HFF-Myc (cell line): ENCODE results near the gene PRF1.

Experiments
- DNase-seq: peaks from one replicate; pipeline ENCODE4 v3.0.0-alpha.2; 2011; ENCODE audit warnings: low read depth; ENCODE audit errors: extremely low read depth
- H3K4me3 ChIP-seq: replicated peaks from 2 replicates; pipeline ENCODE4 v1.5.1; 2011; ENCODE audit warnings: low read depth, mild to moderate bottlenecking, control low read depth, low read length
- TF ChIP-seq, protein P1 (sequence below): IDR thresholded peaks from 2 replicates; pipeline ENCODE4 v1.5.1; 2012; ENCODE audit warnings: mild to moderate bottlenecking, low read depth, low read length, control low read depth; ENCODE audit errors: missing control alignments

Gene PRF1

DNA sequence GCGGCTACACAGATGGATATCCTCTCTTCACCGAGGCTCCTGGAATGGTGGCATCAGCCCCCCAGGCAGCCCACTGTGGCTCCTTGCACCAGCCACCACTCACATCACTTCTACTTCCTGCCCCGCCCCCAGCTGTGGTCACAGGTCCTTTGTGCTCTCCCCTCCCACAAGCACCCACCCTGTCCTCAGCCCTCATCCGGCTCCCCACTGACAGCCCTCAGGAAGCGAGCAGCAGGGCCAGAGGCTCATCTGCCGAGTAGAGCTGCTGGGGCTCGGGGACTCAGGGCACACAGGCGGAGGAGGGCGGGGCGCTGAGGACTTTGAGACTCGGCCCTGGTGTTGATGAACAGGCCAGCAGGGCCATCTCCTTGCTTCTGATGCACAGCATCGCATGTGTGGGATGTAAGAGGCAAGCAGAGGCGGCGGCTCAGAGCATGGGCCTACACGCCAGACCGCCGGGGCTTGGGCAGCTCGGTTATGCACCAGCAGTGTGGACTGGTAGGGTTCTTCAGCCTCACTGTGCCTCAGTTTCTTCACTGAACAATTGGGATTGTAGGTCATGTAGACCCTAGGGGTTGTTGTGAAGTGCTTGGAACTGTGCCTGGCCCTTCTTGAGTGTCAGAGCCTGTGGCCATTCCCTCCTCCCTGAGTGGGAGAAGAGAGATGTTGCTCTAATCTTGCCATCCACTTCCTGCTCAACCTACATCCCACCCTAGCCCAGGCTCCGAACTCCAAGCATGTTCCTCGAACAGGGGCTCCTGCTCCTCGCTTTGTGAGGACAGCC is at the start of gene PRF1:
Gene PRF1, minus strand, starts transcription at position 77 of the 784 bp plus-strand sequence. CDS start 1,839 bp downstream, outside the sequence.
- no peak for DNase-seq
- TF ChIP-seq, protein P1, sequence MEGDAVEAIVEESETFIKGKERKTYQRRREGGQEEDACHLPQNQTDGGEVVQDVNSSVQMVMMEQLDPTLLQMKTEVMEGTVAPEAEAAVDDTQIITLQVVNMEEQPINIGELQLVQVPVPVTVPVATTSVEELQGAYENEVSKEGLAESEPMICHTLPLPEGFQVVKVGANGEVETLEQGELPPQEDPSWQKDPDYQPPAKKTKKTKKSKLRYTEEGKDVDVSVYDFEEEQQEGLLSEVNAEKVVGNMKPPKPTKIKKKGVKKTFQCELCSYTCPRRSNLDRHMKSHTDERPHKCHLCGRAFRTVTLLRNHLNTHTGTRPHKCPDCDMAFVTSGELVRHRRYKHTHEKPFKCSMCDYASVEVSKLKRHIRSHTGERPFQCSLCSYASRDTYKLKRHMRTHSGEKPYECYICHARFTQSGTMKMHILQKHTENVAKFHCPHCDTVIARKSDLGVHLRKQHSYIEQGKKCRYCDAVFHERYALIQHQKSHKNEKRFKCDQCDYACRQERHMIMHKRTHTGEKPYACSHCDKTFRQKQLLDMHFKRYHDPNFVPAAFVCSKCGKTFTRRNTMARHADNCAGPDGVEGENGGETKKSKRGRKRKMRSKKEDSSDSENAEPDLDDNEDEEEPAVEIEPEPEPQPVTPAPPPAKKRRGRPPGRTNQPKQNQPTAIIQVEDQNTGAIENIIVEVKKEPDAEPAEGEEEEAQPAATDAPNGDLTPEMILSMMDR, result no peak
- no peak within 1 kb of the TSS for H3K4me3 ChIP-seq

DNA sequence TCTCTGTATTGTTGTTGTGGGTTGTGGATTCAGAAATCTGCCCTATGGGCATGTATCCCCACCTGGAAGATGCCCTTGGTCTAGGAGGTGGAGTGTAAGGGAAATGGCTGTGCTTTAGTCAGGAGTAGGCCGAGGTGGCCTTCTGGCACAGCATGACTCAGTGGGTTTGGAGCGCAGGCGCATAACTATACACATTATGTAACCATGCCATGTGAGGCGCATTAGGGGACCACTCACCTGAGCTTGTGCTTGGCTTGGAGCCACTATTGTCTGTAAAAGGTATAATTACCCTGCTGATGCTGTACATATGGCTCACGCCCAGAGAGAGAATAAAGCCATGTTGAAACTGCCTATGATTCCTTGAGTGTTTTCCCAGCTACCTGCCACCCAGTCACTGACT is 49.1 kb upstream of the PRF1 start:
- no peak overlapping the region for H3K4me3 ChIP-seq
- no peak for DNase-seq
- TF ChIP-seq, protein P1, result no peak

DNA sequence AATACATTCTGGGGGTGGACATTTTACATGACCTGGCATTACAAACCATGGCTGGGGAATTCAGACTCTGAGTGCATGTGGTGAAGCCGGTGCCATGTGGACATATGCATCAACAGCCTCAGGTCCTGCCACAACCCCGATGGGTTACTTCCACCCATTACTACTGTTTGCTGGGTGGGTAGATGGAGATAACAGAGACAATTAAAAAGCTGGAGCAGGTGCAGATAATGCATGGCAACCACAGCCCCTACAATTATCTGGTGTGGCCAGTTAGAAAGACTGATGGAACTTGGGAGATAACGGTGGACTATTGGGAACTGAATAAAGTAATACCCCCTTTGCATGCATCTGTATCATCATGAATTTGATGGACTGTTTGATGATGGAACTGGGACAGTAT is 48.2 kb upstream of the PRF1 start:
- no peak for DNase-seq
- TF ChIP-seq, protein P1, result no peak
- H3K4me3 ChIP-seq, result no peak overlapping the region

DNA sequence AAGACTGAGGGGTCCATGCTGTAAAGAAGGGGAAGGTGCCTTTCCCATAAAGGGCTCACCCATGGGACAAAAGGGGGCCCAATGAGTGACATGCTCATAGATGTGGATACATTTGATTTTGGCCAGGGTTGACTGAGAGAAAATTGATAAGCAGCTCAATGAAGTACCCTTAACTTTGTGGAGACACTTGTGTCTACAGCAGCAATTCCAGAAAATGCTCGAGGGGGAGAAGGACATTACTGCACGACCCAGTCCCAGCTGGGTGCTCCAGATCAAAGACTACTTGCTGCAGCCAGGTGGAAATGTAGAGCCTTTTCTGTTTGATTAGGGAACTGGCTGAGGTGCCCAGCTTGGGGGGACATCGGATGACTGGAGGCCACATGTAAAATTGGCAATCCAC is 47.6 kb upstream of the PRF1 start:
- no peak for DNase-seq
- no peak overlapping the region for H3K4me3 ChIP-seq
- TF ChIP-seq, protein P1, result no peak

DNA sequence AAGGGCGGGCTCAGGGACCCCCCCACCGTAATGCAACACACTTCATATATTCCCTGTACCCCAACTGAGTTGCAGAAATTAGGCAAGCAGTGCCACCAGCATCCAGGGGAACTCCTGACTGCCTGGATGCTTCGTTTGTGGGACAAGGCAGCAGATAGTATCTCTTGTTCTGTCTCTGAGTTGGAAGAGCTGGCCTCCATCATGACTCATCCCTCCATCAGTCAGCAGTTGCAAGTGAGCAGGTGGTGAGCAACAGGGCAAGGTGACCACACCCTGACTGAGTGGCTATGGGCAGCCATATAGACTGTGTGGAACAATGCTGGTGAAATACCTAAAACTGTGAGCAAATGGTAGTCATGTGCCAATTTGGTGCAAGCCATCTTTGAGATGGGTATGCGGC is 47.0 kb upstream of the PRF1 start:
- TF ChIP-seq, protein P1, result no peak
- no peak for DNase-seq
- H3K4me3 ChIP-seq, result no peak overlapping the region

DNA sequence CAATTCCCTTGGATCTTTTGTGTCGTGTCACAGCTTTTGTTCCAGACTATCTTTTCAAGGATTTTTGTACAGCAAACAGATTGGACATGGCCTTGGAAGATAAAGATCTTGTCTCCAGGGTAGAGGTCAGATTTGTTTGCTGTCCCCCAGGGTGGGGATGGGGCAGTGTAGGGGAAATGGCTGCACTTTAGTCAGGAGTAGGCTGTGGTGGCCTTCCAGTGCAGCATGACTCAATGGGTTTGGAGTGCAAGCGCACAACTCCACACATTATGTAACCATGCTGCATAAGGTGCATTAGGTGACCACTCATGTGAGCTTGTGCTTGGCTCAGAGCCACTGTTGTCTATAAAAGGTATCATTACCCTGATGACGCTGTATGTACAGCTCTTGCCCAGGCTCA is 45.9 kb upstream of the PRF1 start:
- TF ChIP-seq, protein P1, result no peak
- H3K4me3 ChIP-seq, result no peak overlapping the region
- no peak for DNase-seq
